Lung (tissue), 12 donors: Measurements from ENCODE around the gene SHANK1. TPM values are rescaled to one million over a fixed set of nuclear protein-coding genes. Genes with fewer than 3 reads are reported as not detected.

ENCODE experiments used
- ATAC-seq: fragments of 200-7000 bp; cut with Tn5 transposase; one replicate; pipeline ENCODE4 v1.9.1; 2020; ENCODE audit warnings: moderate number of reproducible peaks; ENCODE audit not compliant: insufficient read depth, low FRiP score
- DNase-seq, 3 donors: peaks; one replicate each; pipeline ENCODE4 v3.0.0-alpha.2; 2013 to 2017
- H3K27ac ChIP-seq, 2 donors: one replicate each; pipeline ENCODE4 v1.5.1; 2013; ENCODE audit warnings: mild to moderate bottlenecking in 2 of 2, moderate library complexity in 2 of 2, control low read depth in 1 of 2, inconsistent platforms in 1 of 2, low read depth in 1 of 2, low read length in 1 of 2
- H3K27me3 ChIP-seq, 3 donors: one replicate each; pipeline ENCODE4 v1.5.1; 2013; ENCODE audit warnings: low read length in 2 of 3; ENCODE audit not compliant: control insufficient read depth in 3 of 3, insufficient read depth in 3 of 3
- H3K36me3 ChIP-seq, 4 donors: one replicate each; pipeline ENCODE4 v1.5.1; 2013; ENCODE audit warnings: low read length in 4 of 4, mild to moderate bottlenecking in 1 of 4, moderate library complexity in 1 of 4; ENCODE audit not compliant: control insufficient read depth in 4 of 4, insufficient read depth in 4 of 4
- H3K4me1 ChIP-seq, 5 donors: one replicate each; pipeline ENCODE4 v1.5.1; 2013; ENCODE audit warnings: low read length in 5 of 5, mild to moderate bottlenecking in 2 of 5, moderate library complexity in 1 of 5; ENCODE audit not compliant: control insufficient read depth in 5 of 5, insufficient read depth in 5 of 5
- H3K4me3 ChIP-seq: one replicate; pipeline ENCODE4 v1.5.1; 2013; ENCODE audit warnings: mild to moderate bottlenecking, control low read depth, moderate library complexity
- H3K9ac ChIP-seq, 2 donors: one replicate each; pipeline ENCODE4 v1.5.1; 2013; ENCODE audit warnings: low read length in 2 of 2, control low read depth in 1 of 2; ENCODE audit not compliant: insufficient read depth in 1 of 2
- H3K9me3 ChIP-seq, 4 donors: one replicate each; pipeline ENCODE4 v1.5.1; 2013; ENCODE audit warnings: low read length in 3 of 4, mild to moderate bottlenecking in 1 of 4, moderate library complexity in 1 of 4; ENCODE audit not compliant: control insufficient read depth in 4 of 4, insufficient read depth in 3 of 4
- WGBS, 2 donors: extraction: QIAGEN DNeasy Blood & Tissue Kit; methylation state at CpG; one replicate each; pipeline ENCODE4 v1.1.7; 2013; 5-methylcytosine and 5-hydroxymethylcytosine counted together
- polyA plus RNA-seq, 2 donors: library from polyadenylated mRNA; stranded (reverse); fragments of 200-250 nt; gene quantifications; one replicate each; pipeline ENCODE4 v1.2.1, GENCODE V29; 2013
- total RNA-seq, 2 donors: library from RNA; depleted of rRNA in 1 of 2; stranded (reverse); fragments of >200 nt in 1 of 2; gene quantifications; one replicate each; pipeline ENCODE4 v1.2.1, GENCODE V29; 2014 to 2021
- TF ChIP-seq, protein P1 (sequence below): IDR thresholded peaks from 2 replicates; pipeline ENCODE4 v1.5.1; 2012; ENCODE audit warnings: mild to moderate bottlenecking; ENCODE audit errors: control extremely low read depth, extremely low read depth
- donor health status: control.
- donor health status: control.
- donor health status: Bipolar disorder and iron deficiency.
- donor health status: healthy.
- donor health status: DM: yes; HTN: yes; CAD: no.

SHANK1 gene
- total and polyA plus RNA-seq, 4 donors: 0.15 to 1.2 (median 0.21) TPM

DNA sequence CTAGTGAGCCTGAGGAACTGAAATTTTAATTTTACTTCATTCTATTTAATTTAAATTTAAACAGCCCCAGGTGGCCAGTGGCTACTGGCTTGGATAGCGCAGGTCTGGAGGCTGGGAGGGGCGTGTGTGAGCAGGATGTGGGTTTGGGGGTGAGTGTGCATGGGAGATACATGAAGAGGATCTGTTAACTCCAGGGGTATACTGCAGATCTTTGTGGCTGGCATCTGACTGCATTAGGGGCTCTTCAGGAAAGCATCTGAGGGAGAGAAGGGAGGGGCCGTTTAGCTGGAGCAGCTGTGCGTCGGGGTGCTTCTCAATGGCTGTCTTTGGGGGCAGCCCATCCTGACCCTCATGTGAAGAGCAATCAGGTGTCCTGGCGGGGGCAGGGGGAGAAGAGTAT lies 6.8 kb downstream of the SHANK1 start:
- no peak overlapping the region for H3K9ac ChIP-seq
- no peak overlapping the region for H3K27ac ChIP-seq
- no peak for DNase-seq
- peaks cover 0 to 11% (median 7%) of the 10 kb centered on the region in 3 donors for H3K27me3 ChIP-seq
- H3K9me3 ChIP-seq: peaks cover 0 to 10% (median 0%) of the 10 kb centered on the region in 4 donors
- ATAC-seq: no peak
- H3K4me3 ChIP-seq: no peak overlapping the region
- no peaks in the 10 kb centered on the region for H3K36me3 ChIP-seq
- WGBS, 2 donors: 53 to 59% methylated on average over 6 of the region's 6 CpGs
- H3K4me1 ChIP-seq: peaks cover 0 to 2% (median 0%) of the 10 kb centered on the region in 5 donors
- TF ChIP-seq, protein P1, sequence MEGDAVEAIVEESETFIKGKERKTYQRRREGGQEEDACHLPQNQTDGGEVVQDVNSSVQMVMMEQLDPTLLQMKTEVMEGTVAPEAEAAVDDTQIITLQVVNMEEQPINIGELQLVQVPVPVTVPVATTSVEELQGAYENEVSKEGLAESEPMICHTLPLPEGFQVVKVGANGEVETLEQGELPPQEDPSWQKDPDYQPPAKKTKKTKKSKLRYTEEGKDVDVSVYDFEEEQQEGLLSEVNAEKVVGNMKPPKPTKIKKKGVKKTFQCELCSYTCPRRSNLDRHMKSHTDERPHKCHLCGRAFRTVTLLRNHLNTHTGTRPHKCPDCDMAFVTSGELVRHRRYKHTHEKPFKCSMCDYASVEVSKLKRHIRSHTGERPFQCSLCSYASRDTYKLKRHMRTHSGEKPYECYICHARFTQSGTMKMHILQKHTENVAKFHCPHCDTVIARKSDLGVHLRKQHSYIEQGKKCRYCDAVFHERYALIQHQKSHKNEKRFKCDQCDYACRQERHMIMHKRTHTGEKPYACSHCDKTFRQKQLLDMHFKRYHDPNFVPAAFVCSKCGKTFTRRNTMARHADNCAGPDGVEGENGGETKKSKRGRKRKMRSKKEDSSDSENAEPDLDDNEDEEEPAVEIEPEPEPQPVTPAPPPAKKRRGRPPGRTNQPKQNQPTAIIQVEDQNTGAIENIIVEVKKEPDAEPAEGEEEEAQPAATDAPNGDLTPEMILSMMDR: no peak

GRCh38 chr19:50711805-50712204 lies 7.8 kb downstream of the SHANK1 start:
- no peak for DNase-seq
- TF ChIP-seq, protein P1: no peak
- Histone ChIP-seq H3K4me1 (no peaks in the 10 kb centered on the region), H3K27ac (no peak overlapping the region), H3K9me3 (peaks cover 0 to 5% (median 0%) of the 10 kb centered on the region in 4 donors), H3K9ac (no peak overlapping the region), H3K36me3 (no peaks in the 10 kb centered on the region), H3K27me3 (peaks cover 0 to 7% (median 5%) of the 10 kb centered on the region in 3 donors), H3K4me3 (no peak overlapping the region)
- 73 to 79% methylated on average over 9 of the region's 9 CpGs for WGBS, 2 donors
- no peak for ATAC-seq

- peaks cover 0 to 7% (median 5%) of the 10 kb centered on the region in 3 donors for H3K27me3 ChIP-seq
- DNase-seq: no peak
- no peak overlapping the region for H3K4me3 ChIP-seq
- H3K9ac ChIP-seq: no peak overlapping the region
- TF ChIP-seq, protein P1: no peak
- WGBS, 2 donors: 85 to 92% methylated on average over 8 to 11 of the region's 11 CpGs
- H3K27ac ChIP-seq: no peak overlapping the region
- ATAC-seq: no peak
- H3K9me3 ChIP-seq: peaks cover 0 to 7% (median 0%) of the 10 kb centered on the region in 4 donors
- no peaks in the 10 kb centered on the region for H3K4me1 ChIP-seq
- H3K36me3 ChIP-seq: no peaks in the 10 kb centered on the region
Measured at GRCh38 chr19:50711196-50711595, 8.4 kb downstream of the SHANK1 start.

DNA sequence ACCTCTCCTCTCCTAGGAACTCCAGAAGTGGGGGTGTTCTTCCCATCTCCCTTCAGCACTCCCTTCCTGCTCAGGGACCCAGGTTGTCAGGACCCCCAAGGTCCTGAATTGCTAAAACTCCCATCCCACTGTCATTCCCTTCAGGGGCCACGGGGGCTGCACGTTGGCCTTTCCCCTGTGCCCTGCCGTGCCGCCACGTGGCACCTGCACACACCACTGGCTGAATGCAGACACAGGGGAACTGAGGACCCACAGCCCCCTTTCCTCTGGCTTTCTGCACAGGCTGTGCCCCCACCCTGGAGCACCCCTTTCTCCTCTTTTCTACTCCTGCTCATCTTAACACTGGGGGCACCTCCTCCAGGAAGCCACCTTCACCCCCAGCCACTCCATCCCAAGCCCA lies 9.0 kb downstream of the SHANK1 start:
- Histone ChIP-seq H3K36me3 (no peaks in the 10 kb centered on the region), H3K27ac (no peak overlapping the region), H3K9me3 (peaks cover 0 to 8% (median 0%) of the 10 kb centered on the region in 4 donors), H3K9ac (no peak overlapping the region), H3K27me3 (peaks cover 0 to 7% (median 5%) of the 10 kb centered on the region in 3 donors), H3K4me1 (no peaks in the 10 kb centered on the region), H3K4me3 (no peak overlapping the region)
- TF ChIP-seq, protein P1: no peak
- ATAC-seq (no peak), DNase-seq (no peak)
- WGBS, 2 donors: 79 to 86% methylated on average over 5 of the region's 5 CpGs
